Globus pallidus (tissue), 1 donor: ENCODE data around the gene CDC42BPA.

ENCODE experiments used
- DNase-seq: peaks from one replicate; pipeline ENCODE4 v3.0.0-alpha.2; 2015; ENCODE audit warnings: low spot score

CDC42BPA gene

GRCh38 chr1:227212164-227212563 lies 106.1 kb downstream of the CDC42BPA start:
- DNase-seq: no peak

- no peak for DNase-seq
Measured at GRCh38 chr1:227210604-227211003, 107.7 kb downstream of the CDC42BPA start.

GRCh38 chr1:227197064-227197463 lies 121.2 kb downstream of the CDC42BPA start:
- no peak for DNase-seq

- DNase-seq: no peak
Measured at GRCh38 chr1:227192163-227192562, 126.1 kb downstream of the CDC42BPA start.

GRCh38 chr1:227191607-227192006 lies 126.7 kb downstream of the CDC42BPA start:
- DNase-seq: no peak

GRCh38 chr1:227190321-227190720 lies 128.0 kb downstream of the CDC42BPA start:
- no peak for DNase-seq

- no peak for DNase-seq
Measured at GRCh38 chr1:227185291-227185690, 133.0 kb downstream of the CDC42BPA start.

- DNase-seq: no peak
Measured at GRCh38 chr1:227182012-227182411, 136.3 kb downstream of the CDC42BPA start.

GRCh38 chr1:227175611-227176010 lies 142.7 kb downstream of the CDC42BPA start:
- DNase-seq: no peak

- DNase-seq: no peak
Measured at GRCh38 chr1:227174164-227174563, 144.1 kb downstream of the CDC42BPA start.

GRCh38 chr1:227170361-227171166 lies 147.7 kb downstream of the CDC42BPA start:
- no peak for DNase-seq

- no peak for DNase-seq
Measured at GRCh38 chr1:227169343-227169742, 148.9 kb downstream of the CDC42BPA start.

GRCh38 chr1:227167276-227168101 lies 150.8 kb downstream of the CDC42BPA start:
- no peak for DNase-seq

GRCh38 chr1:227166559-227166958 lies 151.7 kb downstream of the CDC42BPA start:
- DNase-seq: no peak

- no peak for DNase-seq
Measured at GRCh38 chr1:227161470-227161869, 156.8 kb downstream of the CDC42BPA start.

- no peak for DNase-seq
Measured at GRCh38 chr1:227156520-227156919, 161.8 kb downstream of the CDC42BPA start.

GRCh38 chr1:227155688-227156087 lies 162.6 kb downstream of the CDC42BPA start:
- DNase-seq: no peak

GRCh38 chr1:227155004-227155403 lies 163.3 kb downstream of the CDC42BPA start:
- DNase-seq: no peak

GRCh38 chr1:227152525-227152924 lies 165.8 kb downstream of the CDC42BPA start:
- DNase-seq: no peak

- no peak for DNase-seq
Measured at GRCh38 chr1:227140376-227140775, 177.9 kb downstream of the CDC42BPA start.

- DNase-seq: no peak
Measured at GRCh38 chr1:227136210-227136820, 182.0 kb downstream of the CDC42BPA start.

GRCh38 chr1:227134686-227135314 lies 183.5 kb downstream of the CDC42BPA start:
- DNase-seq: no peak
